Measurements from ENCODE around the gene IL6ST. TPM values are rescaled to one million over a fixed set of nuclear protein-coding genes. Genes with fewer than 3 reads are reported as not detected.

IL6ST gene
- total and polyA plus RNA-seq, 2 donors, result 75.9 to 457 TPM

DNA sequence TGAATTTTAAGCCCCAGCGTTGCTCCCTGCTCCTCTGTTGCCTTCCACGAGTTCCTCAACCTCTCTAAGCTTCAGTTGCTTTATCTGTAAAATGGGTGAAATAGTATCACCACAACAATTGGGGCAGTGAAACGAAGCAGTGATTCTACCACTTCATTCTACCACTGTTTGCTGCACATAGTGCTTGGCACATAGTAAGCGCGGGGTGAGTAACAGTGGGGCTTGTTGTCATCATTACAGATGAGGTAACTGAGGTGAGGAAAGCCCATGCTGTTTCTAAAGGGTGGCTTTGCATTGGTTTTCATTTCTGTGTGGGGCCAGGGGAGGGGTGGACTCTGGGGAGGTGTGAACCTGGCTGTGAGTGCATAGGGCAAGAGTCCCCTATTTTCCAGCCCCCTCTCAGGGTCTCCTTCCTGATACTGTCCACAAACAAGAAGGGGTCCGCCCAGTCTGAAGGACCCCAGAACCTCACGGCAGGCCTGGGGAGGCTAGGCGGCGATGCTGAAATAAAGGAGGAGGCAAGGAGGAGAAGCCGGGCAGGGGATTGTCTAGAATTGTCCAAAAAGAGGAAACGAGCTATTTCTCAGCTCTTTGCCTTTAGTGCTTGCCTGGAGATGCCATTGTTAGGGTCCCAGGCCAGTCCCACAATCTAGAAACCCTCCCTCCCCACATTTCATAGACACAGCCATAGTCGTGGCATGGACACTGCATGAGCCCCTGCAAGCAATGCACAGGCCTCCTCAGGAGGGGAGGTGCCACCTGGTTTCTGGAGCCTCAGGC, 65.6 kb downstream of the IL6ST start:
- no peak for DNase-seq (ENCODE audit: extremely low spot score)
- H3K36me3 ChIP-seq (ENCODE audit: insufficient read depth), result no peaks in the 10 kb centered on the region
- no peaks in the 10 kb centered on the region for H3K4me1 ChIP-seq (ENCODE audit: insufficient read depth)
- 90% methylated on average over 12 of the region's 12 CpGs for WGBS
- no peak overlapping the region for H3K4me3 ChIP-seq (ENCODE audit: low read depth, low read length)
- H3K27ac ChIP-seq (ENCODE audit: low read depth), result no peak overlapping the region

DNA sequence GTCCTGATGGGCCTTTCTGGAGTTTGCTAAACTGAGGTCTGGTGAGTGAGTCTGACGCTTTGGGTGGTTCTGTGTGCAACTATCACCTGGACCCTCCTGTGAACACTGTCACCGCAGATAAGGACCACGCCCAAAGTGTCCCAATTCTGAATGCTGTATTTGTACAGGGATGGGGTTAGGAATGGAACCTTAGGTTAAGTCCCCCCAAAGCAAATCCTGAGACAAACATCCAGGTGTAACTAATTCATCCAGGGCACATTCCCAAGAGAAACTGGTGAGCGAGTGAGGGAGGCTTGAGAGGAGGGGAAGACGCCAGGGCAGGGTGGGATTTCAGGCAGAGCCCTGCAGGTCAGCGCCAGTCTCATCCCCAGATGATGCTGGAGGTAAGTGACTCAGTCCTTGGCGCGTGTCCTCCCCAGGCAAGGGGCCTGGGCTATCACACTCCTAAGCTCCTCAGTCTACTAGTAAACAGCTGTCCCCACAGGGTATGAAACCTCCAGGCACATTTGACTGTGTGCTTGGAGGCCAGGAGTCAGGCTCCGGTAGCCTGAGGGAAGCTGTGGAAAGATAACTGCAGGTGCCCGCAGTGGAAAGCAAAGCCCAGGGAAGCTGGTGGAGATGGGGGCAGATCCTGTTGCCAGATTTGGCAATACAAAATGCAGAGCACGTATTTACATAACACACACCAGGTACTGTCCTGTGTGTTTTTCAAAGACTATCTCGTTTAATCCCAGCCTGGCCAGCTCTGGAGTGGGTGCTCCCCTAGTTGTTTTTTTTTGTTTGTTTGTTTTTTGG, 66.7 kb downstream of the IL6ST start:
- no peak for DNase-seq (ENCODE audit: extremely low spot score)
- no peaks in the 10 kb centered on the region for H3K36me3 ChIP-seq (ENCODE audit: insufficient read depth)
- H3K4me3 ChIP-seq (ENCODE audit: low read depth, low read length), result no peak overlapping the region
- WGBS, result 86% methylated on average over 12 of the region's 12 CpGs
- no peaks in the 10 kb centered on the region for H3K4me1 ChIP-seq (ENCODE audit: insufficient read depth)
- no peak overlapping the region for H3K27ac ChIP-seq (ENCODE audit: low read depth)

DNA sequence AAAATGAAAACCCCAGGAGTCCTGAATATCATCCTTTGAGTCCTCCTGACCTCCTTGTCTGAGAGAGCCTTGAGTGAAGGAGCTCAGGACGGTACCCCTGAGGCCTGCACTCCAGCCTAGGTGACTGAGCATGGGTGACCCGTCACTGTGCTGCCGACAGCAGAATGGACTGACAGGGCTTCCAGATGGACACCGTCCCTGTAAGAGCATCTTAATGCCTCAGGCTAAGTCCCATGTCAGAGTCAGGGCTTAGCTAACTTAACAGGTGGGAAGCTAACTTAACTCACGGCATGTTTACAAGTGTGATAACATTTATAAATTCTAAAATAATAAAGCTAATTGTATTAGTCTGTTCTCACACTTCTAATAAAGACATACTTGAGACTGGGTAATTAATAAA, 68.3 kb downstream of the IL6ST start:
- DNase-seq (ENCODE audit: extremely low spot score), result no peak
- no peaks in the 10 kb centered on the region for H3K4me1 ChIP-seq (ENCODE audit: insufficient read depth)
- WGBS, result 83% methylated on average over 5 of the region's 5 CpGs

DNA sequence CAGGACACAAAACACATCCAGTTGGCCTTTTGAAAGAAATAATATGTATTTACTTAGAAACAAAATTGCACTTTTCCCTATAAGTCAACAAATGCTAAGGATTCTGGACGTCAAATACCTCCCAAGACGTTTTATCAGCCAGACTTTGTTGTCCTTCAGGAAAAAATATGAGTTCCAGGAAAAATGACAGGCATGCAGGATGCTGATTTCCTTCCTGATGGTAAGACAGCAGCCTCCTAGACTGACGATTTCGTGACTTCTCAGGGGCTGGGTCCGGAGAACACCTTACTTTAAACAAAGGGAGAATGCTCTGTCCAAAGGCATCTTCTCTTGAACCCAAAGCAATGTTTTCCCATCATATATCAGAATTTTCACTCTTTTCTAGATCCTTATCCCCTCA, 69.1 kb downstream of the IL6ST start:
- no peak for DNase-seq (ENCODE audit: extremely low spot score)
- Histone ChIP-seq H3K4me3 (ENCODE audit: low read depth, low read length) (no peak overlapping the region), H3K27ac (ENCODE audit: low read depth) (no peak overlapping the region), H3K4me1 (ENCODE audit: insufficient read depth) (no peaks in the 10 kb centered on the region), H3K36me3 (ENCODE audit: insufficient read depth) (no peaks in the 10 kb centered on the region)
- 71% methylated on average over 5 of the region's 5 CpGs for WGBS

More for the DNA sequence above, 68.3 kb downstream of the IL6ST start:
- no peak overlapping the region for H3K4me3 ChIP-seq (ENCODE audit: low read depth, low read length)
- H3K27ac ChIP-seq (ENCODE audit: low read depth), result no peak overlapping the region
- H3K36me3 ChIP-seq (ENCODE audit: insufficient read depth), result no peaks in the 10 kb centered on the region

DNA sequence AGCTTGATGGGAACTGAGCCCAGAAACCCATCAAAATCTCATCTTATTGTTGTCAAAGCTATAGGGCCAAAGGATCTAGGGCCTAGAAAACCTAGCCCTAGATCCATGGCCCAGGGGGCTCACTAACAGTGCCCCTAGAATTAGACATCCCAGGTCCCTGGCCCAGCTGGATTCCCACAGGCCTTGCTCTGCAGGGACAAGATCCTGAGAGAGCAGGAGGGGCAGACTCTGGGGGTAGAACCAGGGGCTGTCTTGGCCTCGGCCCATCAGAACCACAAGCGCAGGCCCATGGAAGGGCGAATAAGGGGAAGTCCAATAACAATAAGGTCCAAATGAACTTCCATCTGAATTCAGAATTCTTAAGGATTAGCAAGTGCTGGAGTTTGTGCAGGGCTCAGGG, 69.6 kb downstream of the IL6ST start:
- Histone ChIP-seq H3K4me1 (ENCODE audit: insufficient read depth) (no peaks in the 10 kb centered on the region), H3K4me3 (ENCODE audit: low read depth, low read length) (no peak overlapping the region), H3K27ac (ENCODE audit: low read depth) (no peak overlapping the region), H3K36me3 (ENCODE audit: insufficient read depth) (no peaks in the 10 kb centered on the region)
- no peak for DNase-seq (ENCODE audit: extremely low spot score)
- 97% methylated on average over 3 of the region's 3 CpGs for WGBS

DNA sequence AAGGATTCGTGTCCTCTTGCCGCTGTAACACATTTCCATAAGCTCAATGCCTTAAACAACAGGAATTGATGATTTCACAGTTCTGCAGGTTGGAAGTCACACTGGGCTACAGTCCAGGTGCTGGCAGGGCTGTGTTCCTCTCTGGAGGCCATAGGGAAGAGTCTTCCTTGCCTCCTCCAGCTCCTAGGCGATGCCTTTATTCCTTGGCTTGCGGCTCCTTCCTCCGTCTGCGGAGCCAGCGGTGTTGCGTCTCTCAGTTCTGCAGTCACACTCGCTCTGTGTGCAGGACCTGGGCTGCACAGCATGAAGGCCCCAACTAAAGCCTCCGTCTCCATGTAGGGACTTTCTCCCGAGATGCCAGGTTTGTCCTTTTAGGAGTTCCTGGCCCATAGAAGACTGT, 70.0 kb downstream of the IL6ST start:
- DNase-seq (ENCODE audit: extremely low spot score), result no peak
- Histone ChIP-seq H3K4me3 (ENCODE audit: low read depth, low read length) (no peak overlapping the region), H3K27ac (ENCODE audit: low read depth) (no peak overlapping the region), H3K36me3 (ENCODE audit: insufficient read depth) (no peaks in the 10 kb centered on the region), H3K4me1 (ENCODE audit: insufficient read depth) (no peaks in the 10 kb centered on the region)
- 98% methylated on average over 11 of the region's 11 CpGs for WGBS

DNA sequence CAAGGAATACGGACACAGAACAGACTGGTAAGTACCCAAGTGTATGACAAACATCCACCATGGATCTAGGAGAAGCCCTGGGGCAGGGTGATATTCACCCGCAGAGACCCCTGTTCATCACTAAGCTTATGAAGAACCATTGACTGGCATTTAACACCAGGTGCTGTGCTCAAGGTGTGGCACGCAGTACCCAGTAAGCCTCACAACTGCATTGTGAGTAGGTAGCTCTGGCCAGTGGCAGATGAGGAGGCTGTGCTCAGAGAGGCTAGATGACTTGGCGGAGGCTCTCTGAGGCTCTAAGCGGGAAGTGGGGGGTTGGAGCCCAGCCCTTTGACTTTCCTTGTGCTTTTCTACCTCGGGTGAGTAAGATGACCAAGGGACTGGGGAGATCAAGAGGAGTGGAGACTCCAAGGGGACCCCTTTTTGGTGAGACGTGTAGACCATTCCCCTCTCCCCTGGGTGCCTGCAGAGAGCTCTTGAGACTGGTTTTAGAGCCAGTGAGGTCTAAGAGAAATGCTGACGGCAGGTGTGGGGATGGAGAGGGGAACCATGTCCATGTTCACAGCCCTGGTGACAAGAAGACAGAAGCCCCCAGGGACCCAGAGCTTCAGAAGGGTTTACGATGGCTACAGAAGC, 70.8 kb downstream of the IL6ST start:
- Histone ChIP-seq H3K36me3 (ENCODE audit: insufficient read depth) (no peaks in the 10 kb centered on the region), H3K4me3 (ENCODE audit: low read depth, low read length) (no peak overlapping the region), H3K27ac (ENCODE audit: low read depth) (no peak overlapping the region), H3K4me1 (ENCODE audit: insufficient read depth) (no peaks in the 10 kb centered on the region)
- WGBS, result 91% methylated on average over 9 of the region's 9 CpGs
- DNase-seq (ENCODE audit: extremely low spot score), result no peak

DNA sequence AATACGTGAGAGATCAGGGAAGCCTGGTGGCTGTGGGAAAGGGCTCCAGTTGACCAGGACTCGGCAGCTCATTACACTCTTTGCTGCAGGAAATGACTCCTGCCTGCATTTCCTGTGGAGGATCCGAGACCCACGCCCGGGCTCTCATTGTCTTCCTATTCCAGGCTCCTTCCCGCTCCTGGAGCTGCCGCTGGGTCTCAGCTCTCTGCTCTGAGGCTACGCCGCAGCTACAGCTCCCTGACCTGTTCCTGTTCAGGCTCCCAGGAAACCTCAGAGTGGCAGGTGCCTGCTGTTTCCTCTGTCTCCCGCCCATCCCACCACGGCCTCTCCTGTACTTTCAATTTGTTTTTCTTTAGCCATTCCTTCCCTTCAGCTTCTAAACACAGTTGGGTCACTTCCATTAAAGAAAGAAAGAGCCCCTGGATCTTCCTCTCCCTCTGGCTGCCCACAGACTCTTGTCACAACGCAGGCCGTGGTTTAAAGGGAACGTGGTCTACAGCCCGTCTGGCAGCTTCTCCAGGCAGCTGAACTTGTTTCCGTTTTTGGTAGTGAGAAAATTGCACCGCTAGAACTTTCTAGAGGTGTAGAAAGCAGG, 71.5 kb downstream of the IL6ST start:
- Histone ChIP-seq H3K4me3 (ENCODE audit: low read depth, low read length) (peak overlapping the region; percentile 11), H3K4me1 (ENCODE audit: insufficient read depth) (no peaks in the 10 kb centered on the region), H3K27ac (ENCODE audit: low read depth) (no peak overlapping the region), H3K36me3 (ENCODE audit: insufficient read depth) (no peaks in the 10 kb centered on the region)
- DNase-seq (ENCODE audit: extremely low spot score), result no peak
- 52% methylated on average over 17 of the region's 17 CpGs for WGBS

DNA sequence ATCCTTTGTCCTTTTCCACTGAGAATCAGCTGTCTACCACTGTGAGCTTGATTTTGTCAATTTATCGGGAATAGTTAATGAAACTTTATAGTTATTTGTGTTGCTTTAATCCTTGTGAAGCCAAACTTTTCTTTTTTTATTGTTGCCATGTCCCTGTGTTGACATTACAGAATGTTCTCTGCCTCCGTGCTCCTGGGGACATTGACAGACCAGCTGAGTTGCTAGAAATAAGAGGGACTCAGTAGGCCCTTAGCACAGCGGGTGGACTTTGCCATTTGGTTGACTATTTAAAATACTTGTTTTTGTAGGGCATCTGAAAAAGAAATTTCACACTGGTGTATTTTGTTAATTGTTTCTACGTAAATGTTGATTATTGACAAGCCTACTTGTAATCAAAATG, 73.1 kb downstream of the IL6ST start:
- no peak overlapping the region for H3K27ac ChIP-seq (ENCODE audit: low read depth)
- no peak overlapping the region for H3K4me3 ChIP-seq (ENCODE audit: low read depth, low read length)
- WGBS, result 93% methylated on average over 4 of the region's 4 CpGs
- no peak for DNase-seq (ENCODE audit: extremely low spot score)
- no peaks in the 10 kb centered on the region for H3K4me1 ChIP-seq (ENCODE audit: insufficient read depth)
- no peaks in the 10 kb centered on the region for H3K36me3 ChIP-seq (ENCODE audit: insufficient read depth)

DNA sequence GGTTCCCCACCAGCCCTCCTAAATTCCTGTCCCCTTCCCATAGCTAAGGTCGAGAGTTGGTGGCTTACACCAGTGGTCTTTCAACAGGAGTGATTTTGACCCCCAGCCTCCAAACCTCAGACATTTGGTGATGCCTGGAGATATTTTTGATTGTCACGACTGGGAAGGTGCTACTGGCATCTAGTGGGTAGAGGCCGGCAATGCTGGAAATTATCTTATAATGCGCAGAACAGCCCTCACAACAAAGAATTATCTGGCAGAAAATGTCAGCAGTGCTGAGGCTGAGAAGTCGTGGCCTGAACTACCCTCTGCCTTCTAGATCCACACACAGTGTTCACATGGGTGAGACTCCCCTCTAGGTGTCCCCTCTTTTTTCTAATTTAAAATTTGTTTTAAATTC, 74.0 kb downstream of the IL6ST start:
- 83% methylated on average over 5 of the region's 5 CpGs for WGBS
- H3K4me3 ChIP-seq (ENCODE audit: low read depth, low read length), result no peak overlapping the region
- H3K4me1 ChIP-seq (ENCODE audit: insufficient read depth), result no peaks in the 10 kb centered on the region
- H3K36me3 ChIP-seq (ENCODE audit: insufficient read depth), result no peaks in the 10 kb centered on the region
- no peak overlapping the region for H3K27ac ChIP-seq (ENCODE audit: low read depth)
- DNase-seq (ENCODE audit: extremely low spot score), result no peak

DNA sequence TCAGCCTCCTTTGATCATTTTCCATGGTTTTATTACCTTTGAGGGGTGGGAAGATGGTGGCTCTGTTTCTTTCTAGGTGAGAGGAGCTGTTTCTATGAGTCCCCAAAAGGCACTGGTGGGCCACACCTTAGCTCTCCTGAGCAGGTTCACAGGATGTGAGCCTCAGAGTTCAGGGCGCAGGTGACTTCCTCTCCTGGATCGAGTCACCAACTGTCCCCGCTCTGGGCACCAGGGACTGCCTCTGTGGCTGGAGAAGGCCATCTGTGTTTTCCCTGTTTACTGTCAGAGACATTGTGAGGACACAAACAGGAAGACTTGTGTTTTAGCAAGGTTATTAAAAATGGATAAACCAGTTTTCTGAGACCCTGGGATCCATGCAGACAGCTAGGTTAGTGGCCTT, 75.1 kb downstream of the IL6ST start:
- DNase-seq (ENCODE audit: extremely low spot score), result no peak
- no peak overlapping the region for H3K4me3 ChIP-seq (ENCODE audit: low read depth, low read length)
- 82% methylated on average over 3 of the region's 3 CpGs for WGBS
- no peaks in the 10 kb centered on the region for H3K4me1 ChIP-seq (ENCODE audit: insufficient read depth)
- H3K36me3 ChIP-seq (ENCODE audit: insufficient read depth), result no peaks in the 10 kb centered on the region
- H3K27ac ChIP-seq (ENCODE audit: low read depth), result no peak overlapping the region

DNA sequence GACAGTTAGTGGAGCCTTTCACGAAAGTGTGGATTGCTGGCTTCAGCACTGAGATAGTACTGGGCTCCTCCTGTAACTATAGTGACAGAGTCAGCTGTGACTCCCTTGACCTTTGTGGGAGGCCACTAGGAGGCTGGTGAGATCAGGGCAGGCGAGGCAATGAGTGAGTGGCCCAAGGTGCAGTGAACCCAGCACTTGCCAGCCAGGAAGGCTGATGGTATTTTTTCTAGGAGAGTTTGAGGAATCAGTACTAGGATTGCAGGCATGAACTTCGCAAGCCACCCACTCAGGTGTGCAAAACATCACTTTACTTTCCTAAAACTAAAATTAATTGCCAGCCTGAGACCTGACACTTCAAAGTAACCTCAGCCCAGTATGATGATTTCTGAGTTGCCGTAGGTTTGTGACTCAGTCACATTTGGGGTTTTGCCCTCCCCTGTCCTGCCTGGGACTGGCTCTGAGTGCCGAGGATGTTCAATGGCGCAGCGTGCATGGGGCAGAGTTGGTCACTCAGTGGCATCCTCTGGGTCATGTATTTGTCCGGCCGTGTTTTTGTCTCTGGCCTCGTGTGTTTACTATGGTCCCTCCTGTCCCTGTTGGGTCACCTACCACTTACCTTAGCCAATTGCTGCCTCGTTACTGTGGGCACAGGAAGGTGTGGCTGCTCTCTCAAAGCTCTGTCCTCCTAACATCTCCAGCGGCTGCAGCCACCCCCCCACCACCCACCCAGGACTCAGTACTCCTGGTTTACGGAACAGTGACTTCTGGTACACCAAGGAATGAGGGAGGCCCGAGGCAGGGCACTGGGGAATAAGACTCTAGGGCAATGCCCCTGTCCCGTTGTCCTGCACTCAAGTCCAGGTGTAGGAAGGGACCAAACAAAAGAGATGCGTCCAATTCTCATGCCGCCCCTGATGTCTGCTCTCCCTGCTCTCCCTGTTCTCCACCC, 76.4 kb downstream of the IL6ST start:
- WGBS, result 94% methylated on average over 17 of the region's 17 CpGs
- DNase-seq (ENCODE audit: extremely low spot score), result no peak
- Histone ChIP-seq H3K36me3 (ENCODE audit: insufficient read depth) (no peaks in the 10 kb centered on the region), H3K27ac (ENCODE audit: low read depth) (no peak overlapping the region), H3K4me3 (ENCODE audit: low read depth, low read length) (no peak overlapping the region), H3K4me1 (ENCODE audit: insufficient read depth) (no peaks in the 10 kb centered on the region)

Data from urinary bladder (tissue), 4 donors.